Neuron (in vitro differentiated cells): ENCODE measurements around the gene R3HDM4.

Experiments used
- H2AFZ ChIP-seq: one replicate; pipeline ENCODE4 v1.6.1; 2013; ENCODE audit warnings: low read depth, mild to moderate bottlenecking, inconsistent platforms, low read length, moderate library complexity
- H3K27me3 ChIP-seq: one replicate; pipeline ENCODE4 v1.6.1; 2013; ENCODE audit warnings: low read length; ENCODE audit not compliant: insufficient read depth
- H3K36me3 ChIP-seq: one replicate; pipeline ENCODE4 v1.6.1; 2013; ENCODE audit warnings: low read length; ENCODE audit not compliant: insufficient read depth
- H3K4me1 ChIP-seq: one replicate; pipeline ENCODE4 v1.6.1; 2013; ENCODE audit warnings: low read length; ENCODE audit not compliant: insufficient read depth
- H3K4me3 ChIP-seq: 2 replicates; pipeline ENCODE4 v1.5.1; 2013; ENCODE audit warnings: mild to moderate bottlenecking, low read length, moderate library complexity
- H3K9me3 ChIP-seq: one replicate; pipeline ENCODE4 v1.6.1; 2013; ENCODE audit warnings: low read length

Gene R3HDM4

GRCh38 chr19:871446-872265 is 41.4 kb downstream of the R3HDM4 start:
- no peak overlapping the region for H3K4me3 ChIP-seq
- H3K36me3 ChIP-seq, result peaks cover 68% of the 10 kb centered on the region
- H2AFZ ChIP-seq, result no peak overlapping the region
- peaks cover 4% of the 10 kb centered on the region for H3K9me3 ChIP-seq
- no peaks in the 10 kb centered on the region for H3K4me1 ChIP-seq
- H3K27me3 ChIP-seq, result no peaks in the 10 kb centered on the region

- Histone ChIP-seq H3K36me3 (peaks cover 64% of the 10 kb centered on the region), H3K9me3 (peaks cover 4% of the 10 kb centered on the region), H2AFZ (no peak overlapping the region), H3K4me1 (no peaks in the 10 kb centered on the region), H3K4me3 (no peak overlapping the region), H3K27me3 (no peaks in the 10 kb centered on the region)
Measured at GRCh38 chr19:870963-871401, 42.0 kb downstream of the R3HDM4 start.

GRCh38 chr19:870314-870713 is 42.7 kb downstream of the R3HDM4 start:
- H3K4me1 ChIP-seq, result no peaks in the 10 kb centered on the region
- no peaks in the 10 kb centered on the region for H3K27me3 ChIP-seq
- H3K36me3 ChIP-seq, result peaks cover 58% of the 10 kb centered on the region
- H3K4me3 ChIP-seq, result no peak overlapping the region
- peaks cover 4% of the 10 kb centered on the region for H3K9me3 ChIP-seq
- H2AFZ ChIP-seq, result no peak overlapping the region

- Histone ChIP-seq H3K9me3 (peaks cover 4% of the 10 kb centered on the region), H2AFZ (no peak overlapping the region), H3K4me3 (no peak overlapping the region), H3K4me1 (no peaks in the 10 kb centered on the region), H3K27me3 (no peaks in the 10 kb centered on the region), H3K36me3 (peaks cover 53% of the 10 kb centered on the region)
Measured at GRCh38 chr19:869245-870177, 43.5 kb downstream of the R3HDM4 start.

- H3K4me3 ChIP-seq, result no peak overlapping the region
- peaks cover 48% of the 10 kb centered on the region for H3K36me3 ChIP-seq
- H2AFZ ChIP-seq, result no peak overlapping the region
- peaks cover 4% of the 10 kb centered on the region for H3K9me3 ChIP-seq
- H3K27me3 ChIP-seq, result no peaks in the 10 kb centered on the region
- no peaks in the 10 kb centered on the region for H3K4me1 ChIP-seq
Measured at GRCh38 chr19:868458-869244, 44.4 kb downstream of the R3HDM4 start.

- H3K36me3 ChIP-seq, result peaks cover 44% of the 10 kb centered on the region
- H3K4me3 ChIP-seq, result no peak overlapping the region
- no peaks in the 10 kb centered on the region for H3K27me3 ChIP-seq
- H3K4me1 ChIP-seq, result no peaks in the 10 kb centered on the region
- no peak overlapping the region for H2AFZ ChIP-seq
- peaks cover 4% of the 10 kb centered on the region for H3K9me3 ChIP-seq
Measured at GRCh38 chr19:867855-868457, 45.1 kb downstream of the R3HDM4 start.

- Histone ChIP-seq H3K4me3 (no peak overlapping the region), H2AFZ (no peak overlapping the region), H3K9me3 (peaks cover 4% of the 10 kb centered on the region), H3K36me3 (peaks cover 43% of the 10 kb centered on the region), H3K4me1 (no peaks in the 10 kb centered on the region), H3K27me3 (no peaks in the 10 kb centered on the region)
Measured at GRCh38 chr19:867301-867793, 45.7 kb downstream of the R3HDM4 start.

GRCh38 chr19:866769-867300 is 46.2 kb downstream of the R3HDM4 start:
- H3K36me3 ChIP-seq, result peaks cover 41% of the 10 kb centered on the region
- H3K9me3 ChIP-seq, result peaks cover 4% of the 10 kb centered on the region
- no peak overlapping the region for H3K4me3 ChIP-seq
- H3K4me1 ChIP-seq, result no peaks in the 10 kb centered on the region
- H3K27me3 ChIP-seq, result no peaks in the 10 kb centered on the region
- H2AFZ ChIP-seq, result no peak overlapping the region

- H3K9me3 ChIP-seq, result peaks cover 1% of the 10 kb centered on the region
- no peak overlapping the region for H2AFZ ChIP-seq
- peaks cover 2% of the 10 kb centered on the region for H3K27me3 ChIP-seq
- H3K36me3 ChIP-seq, result peaks cover 13% of the 10 kb centered on the region
- H3K4me1 ChIP-seq, result peaks cover 2% of the 10 kb centered on the region
- no peak overlapping the region for H3K4me3 ChIP-seq
Measured at GRCh38 chr19:863315-863620, 49.8 kb downstream of the R3HDM4 start.

GRCh38 chr19:862581-863314 is 50.3 kb downstream of the R3HDM4 start:
- Histone ChIP-seq H2AFZ (no peak overlapping the region), H3K4me1 (peaks cover 2% of the 10 kb centered on the region), H3K9me3 (no peaks in the 10 kb centered on the region), H3K36me3 (peaks cover 7% of the 10 kb centered on the region), H3K27me3 (peaks cover 2% of the 10 kb centered on the region), H3K4me3 (no peak overlapping the region)

- H2AFZ ChIP-seq, result no peak overlapping the region
- H3K4me3 ChIP-seq, result no peak overlapping the region
- no peaks in the 10 kb centered on the region for H3K9me3 ChIP-seq
- H3K4me1 ChIP-seq, result peaks cover 2% of the 10 kb centered on the region
- H3K36me3 ChIP-seq, result no peaks in the 10 kb centered on the region
- H3K27me3 ChIP-seq, result peaks cover 2% of the 10 kb centered on the region
Measured at GRCh38 chr19:861756-862580, 51.1 kb downstream of the R3HDM4 start.
